Sigmoid colon (tissue), 7 donors: ENCODE results near the gene CMPK1. TPM values are rescaled to one million over a fixed set of nuclear protein-coding genes. Genes with fewer than 3 reads are reported as not detected.

Source experiments
- DNase-seq: peaks from one replicate; pipeline ENCODE4 v3.0.0-alpha.2; 2019
- H3K27ac ChIP-seq, 4 donors: fragments of 200-600 bp; sonication (generic); one replicate each; pipeline ENCODE4 v1.5.1; 2016 to 2019; ENCODE audit warnings: mild to moderate bottlenecking in 1 of 4
- H3K27me3 ChIP-seq, 3 donors: fragments of 200-600 bp; sonication (generic); one replicate each; pipeline ENCODE4 v1.5.1; 2019; ENCODE audit warnings: mild to moderate bottlenecking in 1 of 3
- H3K36me3 ChIP-seq, 4 donors: fragments of 200-600 bp; sonication (generic); one replicate each; pipeline ENCODE4 v1.5.1; 2016 to 2019
- H3K4me1 ChIP-seq, 4 donors: fragments of 200-600 bp; sonication (generic); one replicate each; pipeline ENCODE4 v1.5.1; 2017 to 2019
- H3K4me3 ChIP-seq, 4 donors: fragments of 200-600 bp; sonication (generic); one replicate each; pipeline ENCODE4 v1.5.1; 2017 to 2019; ENCODE audit warnings: mild to moderate bottlenecking in 2 of 4, moderate library complexity in 1 of 4
- H3K9me3 ChIP-seq, 4 donors: fragments of 200-600 bp in 3 of 4; sonication (generic) in 3 of 4; one replicate each; pipeline versions ENCODE4 v1.5.1 to v1.6.1; 2013 to 2019
- CTCF ChIP-seq, 4 experiments: fragments of 450-650 bp in 3 of 4; fragments of 200-600 bp in 1 of 4; IDR thresholded peaks; one replicate each; pipeline ENCODE4 v1.5.1; 2016 to 2019; ENCODE audit warnings: antibody characterized with exemption in 4 of 4, mild to moderate bottlenecking in 3 of 4, moderate library complexity in 2 of 4
- EP300 ChIP-seq, 4 donors: sonication (generic); formaldehyde crosslinking; IDR thresholded peaks; one replicate each; pipeline ENCODE4 v1.6.1; 2017; ENCODE audit warnings: antibody characterized with exemption in 4 of 4
- POLR2A ChIP-seq, 2 donors: fragments of 450-650 bp; IDR thresholded peaks; one replicate each; pipeline ENCODE4 v1.6.1; 2016; ENCODE audit warnings: antibody characterized with exemption in 2 of 2, mild to moderate bottlenecking in 2 of 2, moderate library complexity in 2 of 2
- POLR2AphosphoS5 ChIP-seq, 4 donors: sonication (generic); formaldehyde crosslinking; IDR thresholded peaks; one replicate each; pipeline ENCODE4 v1.6.1; 2017; ENCODE audit warnings: antibody characterized with exemption in 4 of 4
- WGBS, 2 donors: extraction: QIAGEN DNeasy Blood & Tissue Kit; methylation state at CpG; one replicate each; pipeline ENCODE4 v1.1.7; 2013; 5-methylcytosine and 5-hydroxymethylcytosine counted together
- intact Hi-C: fragments of 100-400 bp; cut with DNase I; formaldehyde crosslinking; loops from one replicate; pipeline ENCODE4 v1.15.1; 2023
- polyA plus RNA-seq, 3 donors: library from polyadenylated mRNA; stranded (reverse); fragments of 200-250 nt; gene quantifications; one replicate each; pipeline ENCODE4 v1.2.3, GENCODE V29; 2013
- total RNA-seq, 4 donors: library from RNA; depleted of rRNA; stranded (reverse); fragments of >200 nt; gene quantifications; one replicate each; pipeline ENCODE4 v1.1.0, GENCODE V29; 2016
- donor health status: healthy with polysubstance abuse.
- donor health status: Bipolar disorder and iron deficiency.
- donor health status: healthy.

CMPK1 gene
- total and polyA plus RNA-seq, 7 donors: 94.1 to 250 (median 130) TPM

GRCh38 chr1:47402591-47402990 lies 69.0 kb downstream of the CMPK1 start:
- intact Hi-C loops: no loop called here
- no peaks in the 10 kb centered on the region for H3K9me3 ChIP-seq
- TF ChIP-seq EP300 (IDR thresholded peaks at IDR 0.05) (no peak), CTCF (IDR thresholded peaks at IDR 0.05) (no peak), POLR2AphosphoS5 (IDR thresholded peaks at IDR 0.05) (no peak), POLR2A (IDR thresholded peaks at IDR 0.05) (no peak)
- no peak overlapping the region for H3K4me3 ChIP-seq
- DNase-seq: no peak
- no peaks in the 10 kb centered on the region for H3K36me3 ChIP-seq
- no peaks in the 10 kb centered on the region for H3K4me1 ChIP-seq
- WGBS, 2 donors: 92 to 95% methylated on average over 4 of the region's 4 CpGs
- no peak overlapping the region for H3K27ac ChIP-seq
- peaks cover 0 to 41% (median 15%) of the 10 kb centered on the region in 3 donors for H3K27me3 ChIP-seq

- Histone ChIP-seq H3K27me3 (peaks cover 0 to 37% (median 15%) of the 10 kb centered on the region in 3 donors), H3K36me3 (no peaks in the 10 kb centered on the region), H3K9me3 (no peaks in the 10 kb centered on the region), H3K4me1 (no peaks in the 10 kb centered on the region), H3K4me3 (no peak overlapping the region), H3K27ac (no peak overlapping the region)
- no peak for TF ChIP-seq CTCF (IDR thresholded peaks at IDR 0.05)
- no peak for TF ChIP-seq POLR2AphosphoS5 (IDR thresholded peaks at IDR 0.05)
- TF ChIP-seq EP300 (IDR thresholded peaks at IDR 0.05): no peak
- no peak for TF ChIP-seq POLR2A (IDR thresholded peaks at IDR 0.05)
- WGBS, 2 donors: 93 to 94% methylated on average over 4 of the region's 4 CpGs
- intact Hi-C loops: no loop called here
- no peak for DNase-seq
These were observed 69.8 kb downstream of the CMPK1 start for GRCh38 chr1:47403321-47403910.

GRCh38 chr1:47405697-47406096 lies 72.1 kb downstream of the CMPK1 start:
- intact Hi-C loops: no loop called here
- Histone ChIP-seq H3K36me3 (no peaks in the 10 kb centered on the region), H3K4me3 (no peak overlapping the region), H3K9me3 (no peaks in the 10 kb centered on the region), H3K27ac (no peak overlapping the region), H3K4me1 (no peaks in the 10 kb centered on the region), H3K27me3 (peaks cover 0 to 21% (median 8%) of the 10 kb centered on the region in 3 donors)
- TF ChIP-seq POLR2A (IDR thresholded peaks at IDR 0.05) (no peak), POLR2AphosphoS5 (IDR thresholded peaks at IDR 0.05) (no peak), EP300 (IDR thresholded peaks at IDR 0.05) (no peak), CTCF (IDR thresholded peaks at IDR 0.05) (no peak)
- DNase-seq: no peak
- WGBS, 2 donors: 84 to 89% methylated on average over 5 of the region's 5 CpGs

GRCh38 chr1:47406966-47407365 lies 73.4 kb downstream of the CMPK1 start:
- no peaks in the 10 kb centered on the region for H3K4me1 ChIP-seq
- no peak overlapping the region for H3K4me3 ChIP-seq
- no peak for DNase-seq
- H3K9me3 ChIP-seq: no peaks in the 10 kb centered on the region
- TF ChIP-seq POLR2A (IDR thresholded peaks at IDR 0.05) (no peak), CTCF (IDR thresholded peaks at IDR 0.05) (no peak), EP300 (IDR thresholded peaks at IDR 0.05) (no peak), POLR2AphosphoS5 (IDR thresholded peaks at IDR 0.05) (no peak)
- intact Hi-C loops: no loop called here
- WGBS, 2 donors: 95 to 97% methylated on average over 5 of the region's 5 CpGs
- peaks cover 0 to 18% (median 2%) of the 10 kb centered on the region in 3 donors for H3K27me3 ChIP-seq
- no peaks in the 10 kb centered on the region for H3K36me3 ChIP-seq
- H3K27ac ChIP-seq: no peak overlapping the region

GRCh38 chr1:47407481-47407880 lies 73.9 kb downstream of the CMPK1 start:
- Histone ChIP-seq H3K27me3 (peaks cover 0 to 18% (median 0%) of the 10 kb centered on the region in 3 donors), H3K36me3 (no peaks in the 10 kb centered on the region), H3K27ac (no peak overlapping the region), H3K4me3 (no peak overlapping the region), H3K4me1 (no peaks in the 10 kb centered on the region), H3K9me3 (no peaks in the 10 kb centered on the region)
- 88 to 89% methylated on average over 3 of the region's 3 CpGs for WGBS, 2 donors
- TF ChIP-seq CTCF (IDR thresholded peaks at IDR 0.05) (no peak), POLR2AphosphoS5 (IDR thresholded peaks at IDR 0.05) (no peak), EP300 (IDR thresholded peaks at IDR 0.05) (no peak), POLR2A (IDR thresholded peaks at IDR 0.05) (no peak)
- intact Hi-C loops: no loop called here
- DNase-seq: no peak
